Testis (tissue), 2 donors: ENCODE results near the gene SLC6A12.

Source experiments
- CTCF ChIP-seq, 3 experiments: fragments of 450-650 bp in 2 of 3; fragments of 200-600 bp in 1 of 3; sonication (generic) in 1 of 3; IDR thresholded peaks; one replicate each; pipeline ENCODE4 v1.5.1; 2016 to 2019; ENCODE audit warnings: antibody characterized with exemption in 3 of 3, mild to moderate bottlenecking in 2 of 3, moderate library complexity in 1 of 3
- POLR2A ChIP-seq: fragments of 450-650 bp; IDR thresholded peaks from one replicate; pipeline ENCODE4 v1.6.1; 2017; ENCODE audit warnings: antibody characterized with exemption, mild to moderate bottlenecking, moderate library complexity

- TF ChIP-seq POLR2A (no peak), CTCF (IDR thresholded peaks at IDR 0.05) (no peak)
Observed at GRCh38 chr12:212415-212714, 1.6 kb downstream of the SLC6A12 start.
